ENCODE measurements around the gene ZBTB6.

DNA sequence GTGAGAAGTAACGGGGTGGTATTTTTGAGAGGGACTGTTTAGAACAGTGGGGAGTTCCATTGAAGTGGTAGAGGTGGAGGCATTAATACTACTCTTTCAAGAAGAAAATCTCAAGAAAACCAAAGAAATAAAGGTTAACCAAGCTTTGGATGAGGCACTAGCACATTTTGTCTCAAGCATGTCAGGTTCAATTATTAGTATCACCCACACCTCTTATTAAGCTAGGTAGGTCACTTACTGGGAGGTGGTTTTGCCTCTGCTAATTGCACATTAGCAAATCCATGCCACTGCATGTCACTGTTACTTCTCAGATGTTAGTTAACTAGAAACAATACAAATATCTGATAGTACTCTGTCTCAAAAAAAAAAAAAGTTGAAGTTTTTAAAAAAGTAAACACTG is 37.9 kb upstream of the ZBTB6 start:
- TF ChIP-seq, protein P1, sequence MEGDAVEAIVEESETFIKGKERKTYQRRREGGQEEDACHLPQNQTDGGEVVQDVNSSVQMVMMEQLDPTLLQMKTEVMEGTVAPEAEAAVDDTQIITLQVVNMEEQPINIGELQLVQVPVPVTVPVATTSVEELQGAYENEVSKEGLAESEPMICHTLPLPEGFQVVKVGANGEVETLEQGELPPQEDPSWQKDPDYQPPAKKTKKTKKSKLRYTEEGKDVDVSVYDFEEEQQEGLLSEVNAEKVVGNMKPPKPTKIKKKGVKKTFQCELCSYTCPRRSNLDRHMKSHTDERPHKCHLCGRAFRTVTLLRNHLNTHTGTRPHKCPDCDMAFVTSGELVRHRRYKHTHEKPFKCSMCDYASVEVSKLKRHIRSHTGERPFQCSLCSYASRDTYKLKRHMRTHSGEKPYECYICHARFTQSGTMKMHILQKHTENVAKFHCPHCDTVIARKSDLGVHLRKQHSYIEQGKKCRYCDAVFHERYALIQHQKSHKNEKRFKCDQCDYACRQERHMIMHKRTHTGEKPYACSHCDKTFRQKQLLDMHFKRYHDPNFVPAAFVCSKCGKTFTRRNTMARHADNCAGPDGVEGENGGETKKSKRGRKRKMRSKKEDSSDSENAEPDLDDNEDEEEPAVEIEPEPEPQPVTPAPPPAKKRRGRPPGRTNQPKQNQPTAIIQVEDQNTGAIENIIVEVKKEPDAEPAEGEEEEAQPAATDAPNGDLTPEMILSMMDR (IDR thresholded peaks at IDR 0.05): no peak
- TF ChIP-seq, protein P2, sequence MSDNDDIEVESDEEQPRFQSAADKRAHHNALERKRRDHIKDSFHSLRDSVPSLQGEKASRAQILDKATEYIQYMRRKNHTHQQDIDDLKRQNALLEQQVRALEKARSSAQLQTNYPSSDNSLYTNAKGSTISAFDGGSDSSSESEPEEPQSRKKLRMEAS (IDR thresholded peaks at IDR 0.05): no peak
- TF ChIP-seq CHD4 (IDR thresholded peaks at IDR 0.05; ENCODE audit: borderline replicate concordance): no peak
- TF ChIP-seq RAD21 (conservative IDR thresholded peaks at IDR 0.05 in 1 of 2, IDR thresholded peaks at IDR 0.05 in 1 of 2): no peak
- no peak for TF ChIP-seq CHD2 (IDR thresholded peaks at IDR 0.05; ENCODE audit: low read length, partially characterized antibody)
- TF ChIP-seq ZFP36 (IDR thresholded peaks at IDR 0.05; ENCODE audit: borderline replicate concordance, partially characterized antibody): no peak

All from A549 (cell line).